ENCODE results near the gene CHMP4A. TPM values are rescaled to one million over a fixed set of nuclear protein-coding genes. Genes with fewer than 3 reads are reported as not detected.

Gene CHMP4A
- total RNA-seq, 4 donors from 2014 or later: 43.9 to 118 (median 82.1) TPM

- 85 to 88% methylated on average over 5 of the region's 5 CpGs for WGBS, 2 donors
- Histone ChIP-seq H3K27me3 (no peaks in the 10 kb centered on the region), H3K4me3 (no peak overlapping the region), H3K27ac (no peak overlapping the region), H3K36me3 (peaks cover 6 to 60% (median 9%) of the 10 kb centered on the region in 3 donors), H3K9me3 (no peaks in the 10 kb centered on the region), H3K4me1 (peaks cover 0 to 69% (median 34%) of the 10 kb centered on the region in 4 donors)
- no peak for DNase-seq (ENCODE audit: low spot score in 2 of 2)
- no peak for TF ChIP-seq POLR2A (IDR thresholded peaks at IDR 0.05)
- no peak for TF ChIP-seq EP300 (IDR thresholded peaks at IDR 0.05)
- TF ChIP-seq CTCF (IDR thresholded peaks at IDR 0.05): no peak
Measured at GRCh38 chr14:24238527-24239037, 25.3 kb upstream of the CHMP4A start.

DNA sequence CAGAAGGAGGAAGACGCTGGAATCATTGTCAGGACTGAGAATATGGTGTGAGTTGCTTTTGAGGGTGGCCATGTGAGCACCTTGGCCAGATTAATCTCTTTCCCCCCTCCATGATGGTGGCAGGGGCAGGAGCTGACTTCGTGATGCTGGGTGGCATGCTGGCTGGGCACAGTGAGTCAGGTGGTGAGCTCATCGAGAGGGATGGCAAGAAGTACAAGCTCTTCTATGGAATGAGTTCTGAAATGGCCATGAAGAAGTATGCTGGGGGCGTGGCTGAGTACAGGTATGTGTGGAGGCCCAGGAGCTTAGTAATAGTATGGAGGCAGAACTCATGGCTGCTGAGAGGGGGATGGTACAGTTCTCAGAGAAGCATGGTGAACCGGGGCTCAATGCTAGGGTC lies 24.8 kb upstream of the CHMP4A start:
- Histone ChIP-seq H3K36me3 (peaks cover 6 to 60% (median 9%) of the 10 kb centered on the region in 3 donors), H3K9me3 (no peaks in the 10 kb centered on the region), H3K27me3 (no peaks in the 10 kb centered on the region), H3K27ac (no peak overlapping the region), H3K4me1 (peaks cover 0 to 69% (median 34%) of the 10 kb centered on the region in 4 donors), H3K4me3 (no peak overlapping the region)
- no peak for DNase-seq (ENCODE audit: low spot score in 2 of 2)
- WGBS, 2 donors: 84% methylated on average over 5 of the region's 5 CpGs
- TF ChIP-seq POLR2A (IDR thresholded peaks at IDR 0.05) (no peak), CTCF (IDR thresholded peaks at IDR 0.05) (no peak), EP300 (IDR thresholded peaks at IDR 0.05) (no peak)

DNA sequence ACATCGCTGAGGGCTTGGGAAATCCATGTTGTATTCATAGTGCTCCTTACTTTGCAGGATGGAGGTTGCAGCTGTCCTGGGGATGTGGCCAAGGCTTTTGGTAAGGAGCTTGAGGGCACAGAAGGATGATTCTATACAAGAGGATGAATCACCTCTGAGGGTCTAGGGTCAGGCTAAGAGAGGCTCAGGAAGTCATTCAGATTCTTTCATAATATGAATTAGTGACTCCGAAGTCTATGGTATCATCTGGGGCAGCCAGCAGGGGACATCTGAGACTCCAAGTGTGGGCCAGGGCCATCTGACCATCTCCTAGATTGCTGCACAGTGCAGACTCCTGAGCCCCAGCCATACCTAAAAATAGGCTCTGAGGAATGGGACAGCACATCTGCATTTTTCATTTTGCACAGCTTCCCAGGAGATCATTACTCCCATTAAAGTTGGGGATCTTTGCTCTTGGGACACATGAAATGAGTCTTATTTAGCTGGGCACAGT lies 24.2 kb upstream of the CHMP4A start:
- H3K4me1 ChIP-seq: peaks cover 0 to 70% (median 34%) of the 10 kb centered on the region in 4 donors
- TF ChIP-seq POLR2A (IDR thresholded peaks at IDR 0.05) (no peak), EP300 (IDR thresholded peaks at IDR 0.05) (no peak), CTCF (IDR thresholded peaks at IDR 0.05) (no peak)

GRCh38 chr14:24236689-24237462 lies 23.6 kb upstream of the CHMP4A start:
- 91 to 96% methylated on average over 6 of the region's 6 CpGs for WGBS, 2 donors
- Histone ChIP-seq H3K27ac (no peak overlapping the region), H3K4me3 (no peak overlapping the region), H3K27me3 (no peaks in the 10 kb centered on the region), H3K36me3 (peaks cover 6 to 60% (median 9%) of the 10 kb centered on the region in 3 donors), H3K4me1 (peaks cover 0 to 70% (median 34%) of the 10 kb centered on the region in 4 donors), H3K9me3 (no peaks in the 10 kb centered on the region)
- no peak for TF ChIP-seq POLR2A (IDR thresholded peaks at IDR 0.05)
- TF ChIP-seq EP300 (IDR thresholded peaks at IDR 0.05): no peak
- TF ChIP-seq CTCF (IDR thresholded peaks at IDR 0.05): no peak
- DNase-seq (ENCODE audit: low spot score in 2 of 2): no peak

More for the DNA sequence above, 24.2 kb upstream of the CHMP4A start:
- H3K36me3 ChIP-seq: peaks cover 6 to 60% (median 9%) of the 10 kb centered on the region in 3 donors
- no peaks in the 10 kb centered on the region for H3K27me3 ChIP-seq
- no peak overlapping the region for H3K4me3 ChIP-seq
- H3K9me3 ChIP-seq: no peaks in the 10 kb centered on the region
- H3K27ac ChIP-seq: no peak overlapping the region
- WGBS, 2 donors: 92 to 97% methylated on average over 2 of the region's 2 CpGs
- no peak for DNase-seq (ENCODE audit: low spot score in 2 of 2)
